ENCODE measurements around the gene TMEM60.
A peak's percentile ranks its signal among the peaks of the same experiment; 100 is the strongest.

TMEM60 gene

DNA sequence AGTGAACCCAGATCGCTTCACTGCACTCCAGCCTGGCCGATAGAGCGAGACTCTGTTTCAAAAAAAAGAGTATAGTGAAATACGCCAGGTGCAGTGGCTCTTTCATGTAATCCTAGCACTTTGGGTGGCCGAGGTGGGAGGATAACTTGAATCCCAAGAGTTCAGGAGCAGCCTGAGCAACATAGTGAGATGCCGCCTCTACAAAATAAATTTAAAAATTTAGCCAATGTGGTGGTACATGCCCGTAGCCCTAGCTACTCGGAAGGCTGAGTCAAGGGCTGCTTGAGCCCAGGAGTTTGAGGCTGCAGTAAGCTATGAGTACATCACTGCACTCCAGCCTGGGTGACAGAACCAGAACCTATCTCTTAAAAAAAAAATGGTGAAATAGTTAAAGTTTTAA lies 27.9 kb downstream of the TMEM60 start:
- H3K4me3 ChIP-seq (ENCODE audit: insufficient read depth in 1 of 2, low read depth in 1 of 2, low read length in 2 of 2): no peak overlapping the region
- peaks cover 0 to 56% of the 10 kb centered on the region in 2 experiments for H3K36me3 ChIP-seq (ENCODE audit: control insufficient read depth in 1 of 2, insufficient read depth in 2 of 2, low read depth in 1 of 2, low read length in 2 of 2)
- H4K91ac ChIP-seq (ENCODE audit: low read length): no peak overlapping the region
- H3K27ac ChIP-seq (ENCODE audit: low read length, poor library complexity, severe bottlenecking): no peak overlapping the region
- H2BK15ac ChIP-seq (ENCODE audit: low read depth, poor library complexity, severe bottlenecking): no peak overlapping the region
- H3K14ac ChIP-seq (ENCODE audit: low read length in 2 of 2): no peak overlapping the region
- no peak overlapping the region for H4K8ac ChIP-seq (ENCODE audit: low read length)
- no peak overlapping the region for H2AK5ac ChIP-seq (ENCODE audit: low read length, severe bottlenecking)
- no peaks in the 10 kb centered on the region for H3K9me3 ChIP-seq (ENCODE audit: control insufficient read depth, low read length)
- H3K27me3 ChIP-seq (ENCODE audit: control insufficient read depth in 1 of 2, insufficient read depth in 1 of 2, low read length in 2 of 2): no peaks in the 10 kb centered on the region
- WGBS: 97% methylated on average over 8 of the region's 8 CpGs
- H3K23ac ChIP-seq (ENCODE audit: low read length in 2 of 2): no peak overlapping the region
- DNase-seq: no peak
- H3K18ac ChIP-seq (ENCODE audit: low read depth in 1 of 2, low read length in 2 of 2): no peak overlapping the region
- H2AFZ ChIP-seq (ENCODE audit: low read depth, low read length): no peak overlapping the region
- H2BK5ac ChIP-seq (ENCODE audit: low read depth, low read length, poor library complexity, severe bottlenecking): no peak overlapping the region
- peaks cover 12% of the 10 kb centered on the region for H3K79me1 ChIP-seq (replicated peaks; ENCODE audit: low read length, poor library complexity, severe bottlenecking)
- no peak overlapping the region for H3K9ac ChIP-seq (ENCODE audit: low read length)
- H3K4me1 ChIP-seq (ENCODE audit: control insufficient read depth, insufficient read depth, low read depth, low read length): peaks cover 10% of the 10 kb centered on the region
- no peak overlapping the region for H2BK12ac ChIP-seq (ENCODE audit: low read length in 2 of 2)
- no peak overlapping the region for H3K4ac ChIP-seq (ENCODE audit: low read depth in 1 of 2, low read length in 2 of 2)
- no peak overlapping the region for H3K4me2 ChIP-seq (ENCODE audit: low read length, poor library complexity, severe bottlenecking)
- H2BK120ac ChIP-seq (ENCODE audit: low read depth, low read length): no peak overlapping the region

DNA sequence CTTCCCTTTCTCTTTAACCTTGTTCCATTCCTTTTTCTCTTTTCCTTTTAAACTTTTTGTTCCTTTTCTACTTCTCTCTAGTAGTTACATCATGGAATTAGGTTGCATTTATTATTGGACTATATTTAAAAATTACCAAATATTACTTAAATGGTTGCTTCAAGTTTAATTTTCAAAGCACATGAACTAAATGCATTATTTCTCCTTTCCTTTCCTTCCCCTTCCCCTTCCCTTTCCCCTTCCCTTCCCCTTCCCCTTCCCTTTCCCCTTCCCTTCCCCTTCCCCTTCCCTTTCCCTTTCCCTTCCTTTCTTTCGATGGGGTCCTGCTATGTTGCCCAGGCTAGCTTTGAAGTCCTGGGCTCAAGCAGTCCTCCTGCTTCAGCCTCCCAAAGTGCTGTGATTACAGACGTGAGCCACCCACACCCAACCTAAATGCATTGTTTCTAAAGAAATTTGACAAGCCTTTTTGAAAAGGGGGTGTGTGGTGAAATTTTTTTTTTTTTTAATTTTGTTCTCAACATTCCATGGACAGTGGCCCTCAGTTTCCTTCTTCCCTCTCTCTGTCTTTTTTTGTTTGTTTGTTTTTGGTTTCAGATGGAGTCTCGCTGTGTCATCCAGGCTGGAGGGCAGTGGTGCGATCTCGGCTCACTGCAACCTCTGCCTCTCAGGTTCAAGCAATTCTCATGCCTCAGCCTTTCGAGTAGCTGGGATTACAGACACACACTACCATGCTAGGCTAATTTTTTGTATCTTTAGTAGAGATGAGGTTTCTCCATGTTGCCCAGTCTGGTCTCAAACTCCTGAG lies 31.2 kb downstream of the TMEM60 start:
- no peak overlapping the region for H3K14ac ChIP-seq (ENCODE audit: low read length in 2 of 2)
- 76% methylated on average over 2 of the region's 6 CpGs for WGBS
- H3K4ac ChIP-seq (ENCODE audit: low read depth in 1 of 2, low read length in 2 of 2): no peak overlapping the region
- no peaks in the 10 kb centered on the region for H3K9me3 ChIP-seq (ENCODE audit: control insufficient read depth, low read length)
- no peak overlapping the region for H4K8ac ChIP-seq (ENCODE audit: low read length)
- peaks cover 5% of the 10 kb centered on the region for H3K79me1 ChIP-seq (replicated peaks; ENCODE audit: low read length, poor library complexity, severe bottlenecking)
- H4K91ac ChIP-seq (ENCODE audit: low read length): no peak overlapping the region
- H2BK5ac ChIP-seq (ENCODE audit: low read depth, low read length, poor library complexity, severe bottlenecking): peak overlapping the region; percentile 80
- H2AFZ ChIP-seq (ENCODE audit: low read depth, low read length): no peak overlapping the region
- H2BK15ac ChIP-seq (ENCODE audit: low read depth, poor library complexity, severe bottlenecking): no peak overlapping the region
- peaks cover 11% of the 10 kb centered on the region for H3K4me1 ChIP-seq (ENCODE audit: control insufficient read depth, insufficient read depth, low read depth, low read length)
- no peak overlapping the region for H2BK120ac ChIP-seq (ENCODE audit: low read depth, low read length)
- no peak for DNase-seq
- no peaks in the 10 kb centered on the region for H3K27me3 ChIP-seq (ENCODE audit: control insufficient read depth in 1 of 2, insufficient read depth in 1 of 2, low read length in 2 of 2)
- no peak overlapping the region for H3K9ac ChIP-seq (ENCODE audit: low read length)
- H3K4me3 ChIP-seq (ENCODE audit: insufficient read depth in 1 of 2, low read depth in 1 of 2, low read length in 2 of 2): no peak overlapping the region
- peak overlapping the region; percentile 25 for H2AK5ac ChIP-seq (ENCODE audit: low read length, severe bottlenecking)
- H3K36me3 ChIP-seq (ENCODE audit: control insufficient read depth in 1 of 2, insufficient read depth in 2 of 2, low read depth in 1 of 2, low read length in 2 of 2): peaks cover 0 to 29% of the 10 kb centered on the region in 2 experiments
- H2BK12ac ChIP-seq (ENCODE audit: low read length in 2 of 2): no peak overlapping the region
- no peak overlapping the region for H3K23ac ChIP-seq (ENCODE audit: low read length in 2 of 2)
- H3K4me2 ChIP-seq (ENCODE audit: low read length, poor library complexity, severe bottlenecking): no peak overlapping the region
- H3K18ac ChIP-seq (ENCODE audit: low read depth in 1 of 2, low read length in 2 of 2): no peak overlapping the region
- peak overlapping the region; percentile 77 for H3K27ac ChIP-seq (ENCODE audit: low read length, poor library complexity, severe bottlenecking)

- Histone ChIP-seq H3K23ac (ENCODE audit: low read length in 2 of 2) (no peak overlapping the region), H2BK120ac (ENCODE audit: low read depth, low read length) (no peak overlapping the region), H4K8ac (ENCODE audit: low read length) (no peak overlapping the region), H2BK15ac (ENCODE audit: low read depth, poor library complexity, severe bottlenecking) (no peak overlapping the region), H2AFZ (ENCODE audit: low read depth, low read length) (no peak overlapping the region), H3K9me3 (ENCODE audit: control insufficient read depth, low read length) (no peaks in the 10 kb centered on the region), H2AK5ac (ENCODE audit: low read length, severe bottlenecking) (peak overlapping the region; percentile 99), H3K36me3 (ENCODE audit: control insufficient read depth in 1 of 2, insufficient read depth in 2 of 2, low read depth in 1 of 2, low read length in 2 of 2) (peaks cover 0 to 27% of the 10 kb centered on the region in 2 experiments), H3K79me1 (replicated peaks; ENCODE audit: low read length, poor library complexity, severe bottlenecking) (peaks cover 5% of the 10 kb centered on the region), H3K4me1 (ENCODE audit: control insufficient read depth, insufficient read depth, low read depth, low read length) (peaks cover 11% of the 10 kb centered on the region), H3K27ac (ENCODE audit: low read length, poor library complexity, severe bottlenecking) (peak overlapping the region; percentile 97), H3K9ac (ENCODE audit: low read length) (no peak overlapping the region), H3K27me3 (ENCODE audit: control insufficient read depth in 1 of 2, insufficient read depth in 1 of 2, low read length in 2 of 2) (no peaks in the 10 kb centered on the region), H2BK12ac (ENCODE audit: low read length in 2 of 2) (no peak overlapping the region), H3K4me2 (ENCODE audit: low read length, poor library complexity, severe bottlenecking) (no peak overlapping the region), H3K4ac (ENCODE audit: low read depth in 1 of 2, low read length in 2 of 2) (no peak overlapping the region), H3K18ac (ENCODE audit: low read depth in 1 of 2, low read length in 2 of 2) (no peak overlapping the region), H4K91ac (ENCODE audit: low read length) (peak overlapping the region; percentile 25), H2BK5ac (ENCODE audit: low read depth, low read length, poor library complexity, severe bottlenecking) (peak overlapping the region; percentile 86), H3K14ac (ENCODE audit: low read length in 2 of 2) (no peak overlapping the region), H3K4me3 (ENCODE audit: insufficient read depth in 1 of 2, low read depth in 1 of 2, low read length in 2 of 2) (no peak overlapping the region)
- 71% methylated on average over 4 of the region's 4 CpGs for WGBS
- DNase-seq: peak; percentile 53
These were observed 32.1 kb downstream of the TMEM60 start for GRCh38 chr7:77765906-77766800.

GRCh38 chr7:77765481-77765880 lies 32.8 kb downstream of the TMEM60 start:
- H2AK5ac ChIP-seq (ENCODE audit: low read length, severe bottlenecking): no peak overlapping the region
- H3K79me1 ChIP-seq (replicated peaks; ENCODE audit: low read length, poor library complexity, severe bottlenecking): peaks cover 5% of the 10 kb centered on the region
- no peak overlapping the region for H4K91ac ChIP-seq (ENCODE audit: low read length)
- H3K4ac ChIP-seq (ENCODE audit: low read depth in 1 of 2, low read length in 2 of 2): no peak overlapping the region
- no peak overlapping the region for H2BK15ac ChIP-seq (ENCODE audit: low read depth, poor library complexity, severe bottlenecking)
- H3K9ac ChIP-seq (ENCODE audit: low read length): no peak overlapping the region
- H3K4me1 ChIP-seq (ENCODE audit: control insufficient read depth, insufficient read depth, low read depth, low read length): peaks cover 12% of the 10 kb centered on the region
- peak overlapping the region; percentile 97 for H3K27ac ChIP-seq (ENCODE audit: low read length, poor library complexity, severe bottlenecking)
- no peak overlapping the region for H3K23ac ChIP-seq (ENCODE audit: low read length in 2 of 2)
- WGBS: 59% methylated on average over 3 of the region's 3 CpGs
- H3K9me3 ChIP-seq (ENCODE audit: control insufficient read depth, low read length): no peaks in the 10 kb centered on the region
- H2BK120ac ChIP-seq (ENCODE audit: low read depth, low read length): no peak overlapping the region
- no peak overlapping the region for H3K14ac ChIP-seq (ENCODE audit: low read length in 2 of 2)
- H4K8ac ChIP-seq (ENCODE audit: low read length): no peak overlapping the region
- no peak overlapping the region for H3K4me2 ChIP-seq (ENCODE audit: low read length, poor library complexity, severe bottlenecking)
- no peak for DNase-seq
- H2AFZ ChIP-seq (ENCODE audit: low read depth, low read length): no peak overlapping the region
- H2BK12ac ChIP-seq (ENCODE audit: low read length in 2 of 2): no peak overlapping the region
- H3K18ac ChIP-seq (ENCODE audit: low read depth in 1 of 2, low read length in 2 of 2): no peak overlapping the region
- peaks cover 0 to 27% of the 10 kb centered on the region in 2 experiments for H3K36me3 ChIP-seq (ENCODE audit: control insufficient read depth in 1 of 2, insufficient read depth in 2 of 2, low read depth in 1 of 2, low read length in 2 of 2)
- no peak overlapping the region for H3K4me3 ChIP-seq (ENCODE audit: insufficient read depth in 1 of 2, low read depth in 1 of 2, low read length in 2 of 2)
- no peak overlapping the region for H2BK5ac ChIP-seq (ENCODE audit: low read depth, low read length, poor library complexity, severe bottlenecking)
- H3K27me3 ChIP-seq (ENCODE audit: control insufficient read depth in 1 of 2, insufficient read depth in 1 of 2, low read length in 2 of 2): no peaks in the 10 kb centered on the region
